Measurements from ENCODE around the gene TBL1XR1. TPM values are rescaled to one million over a fixed set of nuclear protein-coding genes. Genes with fewer than 3 reads are reported as not detected.
A peak's percentile ranks its signal among the peaks of the same experiment; 100 is the strongest.

TBL1XR1 gene
- polyA plus RNA-seq (2013, experiment 1 of 2): 62.6 TPM
- polyA plus RNA-seq (2013, experiment 2 of 2): 48.3 TPM

DNA sequence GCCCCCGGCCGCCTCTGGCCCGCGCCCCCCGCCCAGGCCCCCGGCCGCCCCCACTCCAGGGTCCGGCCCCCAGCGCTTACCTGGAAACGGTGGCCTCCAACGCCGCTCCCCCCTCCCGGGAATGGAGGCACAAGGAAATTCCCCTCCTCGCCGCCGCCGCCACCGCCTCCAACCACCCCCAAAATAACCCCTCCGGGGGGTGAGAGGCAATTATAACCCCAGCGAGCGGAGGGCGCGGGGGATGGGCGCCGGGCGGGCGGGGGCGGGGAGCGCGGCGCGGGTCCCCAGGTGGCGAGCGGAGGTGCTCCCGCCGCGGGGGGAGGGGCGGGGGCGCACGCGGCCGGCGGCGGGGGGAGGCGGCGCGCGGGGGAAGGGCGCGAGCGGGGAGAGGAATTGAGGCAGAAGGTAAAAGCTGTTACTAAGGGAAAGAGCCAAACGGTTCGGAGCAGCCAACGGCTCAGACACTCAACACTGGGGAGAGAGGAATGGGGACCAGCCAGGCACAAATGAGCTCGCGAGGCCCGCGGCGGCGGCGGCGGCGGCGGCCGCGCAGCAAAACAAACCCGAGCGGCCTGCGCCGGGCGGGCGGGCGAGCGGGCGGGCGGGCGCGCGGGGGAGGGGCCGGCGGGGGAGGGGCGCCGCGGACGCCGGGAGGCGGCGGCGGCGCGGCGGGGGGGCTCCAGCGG lies at the start of gene TBL1XR1:
TSS of gene TBL1XR1 (minus strand) at position 442 of the 686 bp plus-strand sequence. CDS start 132,505 bp downstream, outside the sequence.
- H3K9me3 ChIP-seq (ENCODE audit: control insufficient read depth, low read length): no peaks in the 10 kb centered on the region

GRCh38 chr3:177245250-177245649 lies 48.0 kb upstream of the TBL1XR1 start:
- no peaks in the 10 kb centered on the region for H3K36me3 ChIP-seq (ENCODE audit: control insufficient read depth, insufficient read depth, low read length)
- no peaks in the 10 kb centered on the region for H3K9me3 ChIP-seq (ENCODE audit: control insufficient read depth, low read length)
- no peak overlapping the region for H3K27ac ChIP-seq (ENCODE audit: low read depth, low read length, severe bottlenecking)
- no peaks in the 10 kb centered on the region for H3K4me1 ChIP-seq (ENCODE audit: control insufficient read depth, insufficient read depth, low read length, poor library complexity, severe bottlenecking)
- WGBS, 2 experiments (ENCODE audit: insufficient coverage in 2 of 2): 84 to 100% methylated on average over 3 of the region's 6 CpGs
- no peak overlapping the region for H3K4me3 ChIP-seq (ENCODE audit: extremely low read depth, insufficient read depth, low read length, poor library complexity, severe bottlenecking)

More for the DNA sequence above, at the start of gene TBL1XR1:
- Histone ChIP-seq H3K27ac (ENCODE audit: low read depth, low read length, severe bottlenecking) (peak within 1 kb of the TSS; percentile 99), H3K4me1 (ENCODE audit: control insufficient read depth, insufficient read depth, low read length, poor library complexity, severe bottlenecking) (peaks cover 16% of the 10 kb centered on the region), H3K36me3 (ENCODE audit: control insufficient read depth, insufficient read depth, low read length) (peaks cover 12% of the 10 kb centered on the region), H3K4me3 (ENCODE audit: extremely low read depth, insufficient read depth, low read length, poor library complexity, severe bottlenecking) (peak within 1 kb of the TSS; percentile 87)
- 0 to 1% methylated on average over 3 to 14 of the region's 93 CpGs for WGBS, 2 experiments (ENCODE audit: insufficient coverage in 2 of 2)

DNA sequence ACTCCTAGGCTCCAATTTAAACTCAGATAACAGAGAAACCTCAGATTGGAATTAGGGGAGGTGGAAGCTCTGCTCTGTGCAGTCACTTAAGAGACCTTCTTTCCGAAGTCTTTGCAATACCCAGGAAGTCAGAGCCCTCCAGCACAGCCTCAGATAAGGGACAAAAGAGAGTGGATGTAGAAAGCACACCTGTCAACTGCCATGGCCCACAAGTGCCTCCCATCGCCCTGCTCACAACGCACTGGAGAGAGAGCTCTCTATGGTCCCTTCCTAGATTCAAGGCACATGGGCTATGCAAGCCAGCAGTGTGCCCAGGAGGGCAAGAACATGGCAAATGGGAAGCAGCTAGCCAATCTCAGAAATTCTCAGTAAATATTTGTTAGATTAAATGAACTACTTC lies 47.3 kb upstream of the TBL1XR1 start:
- H3K36me3 ChIP-seq (ENCODE audit: control insufficient read depth, insufficient read depth, low read length): no peaks in the 10 kb centered on the region
- WGBS, 2 experiments (ENCODE audit: insufficient coverage in 2 of 2): 93 to 96% methylated on average over 3 of the region's 3 CpGs
- H3K9me3 ChIP-seq (ENCODE audit: control insufficient read depth, low read length): no peaks in the 10 kb centered on the region
- H3K27ac ChIP-seq (ENCODE audit: low read depth, low read length, severe bottlenecking): no peak overlapping the region
- no peaks in the 10 kb centered on the region for H3K4me1 ChIP-seq (ENCODE audit: control insufficient read depth, insufficient read depth, low read length, poor library complexity, severe bottlenecking)
- no peak overlapping the region for H3K4me3 ChIP-seq (ENCODE audit: extremely low read depth, insufficient read depth, low read length, poor library complexity, severe bottlenecking)

GRCh38 chr3:177238686-177239216 lies 41.5 kb upstream of the TBL1XR1 start:
- H3K4me3 ChIP-seq (ENCODE audit: extremely low read depth, insufficient read depth, low read length, poor library complexity, severe bottlenecking): no peak overlapping the region
- no CpG with 5 or more reads among the region's 2 CpGs for WGBS, 2 experiments (ENCODE audit: insufficient coverage in 2 of 2)

GRCh38 chr3:177237206-177237605 lies 39.9 kb upstream of the TBL1XR1 start:
- H3K27ac ChIP-seq (ENCODE audit: low read depth, low read length, severe bottlenecking): no peak overlapping the region
- H3K4me1 ChIP-seq (ENCODE audit: control insufficient read depth, insufficient read depth, low read length, poor library complexity, severe bottlenecking): no peaks in the 10 kb centered on the region
- H3K36me3 ChIP-seq (ENCODE audit: control insufficient read depth, insufficient read depth, low read length): no peaks in the 10 kb centered on the region
- WGBS, 2 experiments (ENCODE audit: insufficient coverage in 2 of 2): 100% methylated on average over 2 to 3 of the region's 4 CpGs
- H3K4me3 ChIP-seq (ENCODE audit: extremely low read depth, insufficient read depth, low read length, poor library complexity, severe bottlenecking): no peak overlapping the region
- H3K9me3 ChIP-seq (ENCODE audit: control insufficient read depth, low read length): no peaks in the 10 kb centered on the region

More at GRCh38 chr3:177238686-177239216, 41.5 kb upstream of the TBL1XR1 start:
- Histone ChIP-seq H3K9me3 (ENCODE audit: control insufficient read depth, low read length) (no peaks in the 10 kb centered on the region), H3K4me1 (ENCODE audit: control insufficient read depth, insufficient read depth, low read length, poor library complexity, severe bottlenecking) (no peaks in the 10 kb centered on the region), H3K36me3 (ENCODE audit: control insufficient read depth, insufficient read depth, low read length) (no peaks in the 10 kb centered on the region), H3K27ac (ENCODE audit: low read depth, low read length, severe bottlenecking) (no peak overlapping the region)

DNA sequence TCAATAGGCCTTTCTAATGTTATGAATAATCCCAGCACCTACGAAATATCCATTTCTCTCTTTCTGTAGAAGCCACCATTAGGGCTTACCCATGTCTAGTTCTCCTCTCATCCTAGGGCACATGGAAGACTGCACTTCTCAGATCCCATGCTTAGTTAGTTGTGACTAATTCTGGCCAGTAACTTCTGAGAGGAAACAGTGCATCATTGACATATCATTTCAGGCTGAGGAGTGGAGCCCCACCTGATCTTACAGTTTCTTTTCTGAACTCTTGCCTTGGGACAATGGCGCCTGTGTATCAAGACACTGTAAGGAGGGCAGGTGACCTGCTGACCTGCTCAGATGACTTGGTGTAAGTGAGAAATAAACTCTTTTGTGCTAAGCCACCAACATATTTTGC lies 39.4 kb upstream of the TBL1XR1 start:
- Histone ChIP-seq H3K4me3 (ENCODE audit: extremely low read depth, insufficient read depth, low read length, poor library complexity, severe bottlenecking) (no peak overlapping the region), H3K27ac (ENCODE audit: low read depth, low read length, severe bottlenecking) (no peak overlapping the region), H3K4me1 (ENCODE audit: control insufficient read depth, insufficient read depth, low read length, poor library complexity, severe bottlenecking) (no peaks in the 10 kb centered on the region), H3K36me3 (ENCODE audit: control insufficient read depth, insufficient read depth, low read length) (no peaks in the 10 kb centered on the region), H3K9me3 (ENCODE audit: control insufficient read depth, low read length) (no peaks in the 10 kb centered on the region)
- whole genome bisulfite sequencing, 2 experiments (ENCODE audit: insufficient coverage in 2 of 2): 90% methylated on average over 1 to 2 of the region's 2 CpGs

- WGBS, 2 experiments (ENCODE audit: insufficient coverage in 2 of 2): no CpG with 5 or more reads among the region's 2 CpGs
- no peak overlapping the region for H3K4me3 ChIP-seq (ENCODE audit: extremely low read depth, insufficient read depth, low read length, poor library complexity, severe bottlenecking)
- H3K4me1 ChIP-seq (ENCODE audit: control insufficient read depth, insufficient read depth, low read length, poor library complexity, severe bottlenecking): no peaks in the 10 kb centered on the region
- no peaks in the 10 kb centered on the region for H3K36me3 ChIP-seq (ENCODE audit: control insufficient read depth, insufficient read depth, low read length)
- no peak overlapping the region for H3K27ac ChIP-seq (ENCODE audit: low read depth, low read length, severe bottlenecking)
- H3K9me3 ChIP-seq (ENCODE audit: control insufficient read depth, low read length): peaks cover 4% of the 10 kb centered on the region
These were observed 36.8 kb upstream of the TBL1XR1 start for GRCh38 chr3:177234121-177234520.

GRCh38 chr3:177231242-177231641 lies 34.0 kb upstream of the TBL1XR1 start:
- H3K9me3 ChIP-seq (ENCODE audit: control insufficient read depth, low read length): peaks cover 11% of the 10 kb centered on the region
- no peak overlapping the region for H3K4me3 ChIP-seq (ENCODE audit: extremely low read depth, insufficient read depth, low read length, poor library complexity, severe bottlenecking)
- WGBS, 2 experiments (ENCODE audit: insufficient coverage in 2 of 2): 88% methylated on average over 1 of the region's 2 CpGs; no CpG with 5 or more reads in 1 of the 2 experiments

GRCh38 chr3:177230641-177231040 lies 33.4 kb upstream of the TBL1XR1 start:
- H3K9me3 ChIP-seq (ENCODE audit: control insufficient read depth, low read length): peaks cover 11% of the 10 kb centered on the region
- no peak overlapping the region for H3K27ac ChIP-seq (ENCODE audit: low read depth, low read length, severe bottlenecking)
- H3K36me3 ChIP-seq (ENCODE audit: control insufficient read depth, insufficient read depth, low read length): no peaks in the 10 kb centered on the region
- no peaks in the 10 kb centered on the region for H3K4me1 ChIP-seq (ENCODE audit: control insufficient read depth, insufficient read depth, low read length, poor library complexity, severe bottlenecking)
- H3K4me3 ChIP-seq (ENCODE audit: extremely low read depth, insufficient read depth, low read length, poor library complexity, severe bottlenecking): no peak overlapping the region
- 86 to 91% methylated on average over 4 of the region's 6 CpGs for WGBS, 2 experiments (ENCODE audit: insufficient coverage in 2 of 2)

More at GRCh38 chr3:177231242-177231641, 34.0 kb upstream of the TBL1XR1 start:
- Histone ChIP-seq H3K27ac (ENCODE audit: low read depth, low read length, severe bottlenecking) (no peak overlapping the region), H3K36me3 (ENCODE audit: control insufficient read depth, insufficient read depth, low read length) (no peaks in the 10 kb centered on the region), H3K4me1 (ENCODE audit: control insufficient read depth, insufficient read depth, low read length, poor library complexity, severe bottlenecking) (no peaks in the 10 kb centered on the region)

- Histone ChIP-seq H3K36me3 (ENCODE audit: control insufficient read depth, insufficient read depth, low read length) (no peaks in the 10 kb centered on the region), H3K9me3 (ENCODE audit: control insufficient read depth, low read length) (peaks cover 11% of the 10 kb centered on the region), H3K4me3 (ENCODE audit: extremely low read depth, insufficient read depth, low read length, poor library complexity, severe bottlenecking) (no peak overlapping the region), H3K27ac (ENCODE audit: low read depth, low read length, severe bottlenecking) (no peak overlapping the region), H3K4me1 (ENCODE audit: control insufficient read depth, insufficient read depth, low read length, poor library complexity, severe bottlenecking) (no peaks in the 10 kb centered on the region)
- no CpG with 5 or more reads among the region's 1 CpG for WGBS, 2 experiments (ENCODE audit: insufficient coverage in 2 of 2)
These were observed 32.5 kb upstream of the TBL1XR1 start for GRCh38 chr3:177229791-177230190.

GRCh38 chr3:177228601-177229190 lies 31.4 kb upstream of the TBL1XR1 start:
- H3K4me1 ChIP-seq (ENCODE audit: control insufficient read depth, insufficient read depth, low read length, poor library complexity, severe bottlenecking): no peaks in the 10 kb centered on the region
- H3K4me3 ChIP-seq (ENCODE audit: extremely low read depth, insufficient read depth, low read length, poor library complexity, severe bottlenecking): no peak overlapping the region
- H3K36me3 ChIP-seq (ENCODE audit: control insufficient read depth, insufficient read depth, low read length): no peaks in the 10 kb centered on the region
- H3K27ac ChIP-seq (ENCODE audit: low read depth, low read length, severe bottlenecking): no peak overlapping the region
- H3K9me3 ChIP-seq (ENCODE audit: control insufficient read depth, low read length): peaks cover 11% of the 10 kb centered on the region
- WGBS, 2 experiments (ENCODE audit: insufficient coverage in 2 of 2): 88% methylated on average over 8 to 10 of the region's 25 CpGs

Data from mesodermal cell (in vitro differentiated cells).